Measurements from ENCODE around the gene ACAP1.
"Not testable (repeated sequence)": the region's sequence is repeated elsewhere in the genome, so short reads cannot be mapped to it uniquely, and the experiment has no call there.

The ACAP1 gene

DNA sequence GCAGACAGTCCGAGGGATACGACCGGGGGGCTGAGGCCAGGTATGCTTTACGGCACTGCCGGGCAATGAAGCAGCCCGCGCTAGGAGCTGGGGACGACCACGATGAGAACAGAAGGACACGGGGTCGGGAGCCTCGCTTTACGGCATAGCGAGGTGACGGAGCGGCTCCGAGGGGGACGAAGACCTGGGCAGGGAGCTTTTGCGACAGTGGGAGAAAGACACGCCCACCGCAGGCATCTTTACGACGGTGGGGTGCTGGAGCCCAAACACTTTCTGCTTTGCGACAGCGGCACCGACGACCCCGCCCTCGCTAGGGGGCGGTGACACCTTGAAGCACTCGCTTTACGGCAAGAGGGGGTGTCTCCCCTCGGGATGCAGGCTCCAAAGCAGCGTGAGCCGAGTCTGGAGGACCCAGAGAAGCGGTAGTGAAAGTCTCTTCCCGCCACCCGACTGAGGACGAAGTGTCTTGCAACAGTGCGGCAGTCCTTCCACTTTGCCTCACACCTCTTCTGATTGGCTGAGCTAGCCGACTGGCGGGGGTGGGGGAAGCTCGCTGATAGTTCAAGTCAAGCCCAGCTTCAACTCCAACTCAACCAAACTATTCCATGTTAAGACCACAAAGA, 6.8 kb upstream of the ACAP1 start:
- DNase-seq, result peak; percentile 75

DNA sequence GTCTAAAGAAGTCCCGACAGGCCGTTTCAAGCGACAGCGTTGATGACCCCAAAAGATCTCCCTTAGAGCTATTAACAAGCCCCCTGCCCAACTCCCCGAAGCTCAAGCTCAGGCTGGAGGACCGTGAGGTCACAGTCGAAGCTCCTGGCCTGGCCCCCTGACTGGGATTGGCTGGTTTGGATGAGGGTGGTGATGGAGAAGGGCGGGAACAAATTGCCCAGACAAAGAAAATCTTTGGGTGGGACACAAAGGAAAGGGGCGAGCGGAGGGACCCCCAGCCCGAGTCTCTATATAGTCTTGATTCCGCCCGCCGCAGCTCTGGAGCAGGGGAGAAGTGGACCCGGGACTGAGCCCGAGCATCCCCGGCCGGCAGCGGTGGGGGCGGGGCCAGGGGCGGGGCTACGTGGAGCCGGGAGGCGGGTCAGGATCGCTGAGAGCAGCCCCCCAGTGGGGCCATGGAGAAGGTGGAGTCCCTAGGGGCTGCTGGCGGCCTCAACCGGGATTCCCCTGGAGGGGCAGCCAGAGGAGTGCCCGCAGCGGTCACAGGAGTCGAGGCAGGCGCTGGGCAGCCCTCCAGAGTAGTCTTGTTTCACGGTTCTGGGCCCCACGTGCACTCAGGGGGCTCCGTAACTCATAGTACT, 6.2 kb upstream of the ACAP1 start:
- DNase-seq, result no peak

DNA sequence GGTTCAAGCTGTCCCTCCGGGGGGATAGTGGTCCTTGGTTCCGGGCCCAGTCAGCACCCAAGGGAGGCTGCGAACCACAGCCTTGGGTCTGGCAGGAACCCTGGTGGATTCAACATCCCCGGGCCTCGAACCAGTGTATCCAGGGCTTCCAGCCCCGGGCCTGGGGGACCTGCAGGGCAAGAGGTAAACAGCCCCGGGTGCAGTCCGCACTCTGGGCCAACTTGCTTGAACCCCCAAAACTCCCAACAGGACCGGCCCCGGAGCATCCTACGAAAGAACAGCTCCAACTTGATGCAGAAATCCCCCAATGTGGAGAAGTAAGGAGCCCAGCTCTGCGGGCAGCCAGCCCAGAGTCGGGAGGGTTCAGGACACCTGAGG, 5.7 kb upstream of the ACAP1 start:
- DNase-seq, result no peak

DNA sequence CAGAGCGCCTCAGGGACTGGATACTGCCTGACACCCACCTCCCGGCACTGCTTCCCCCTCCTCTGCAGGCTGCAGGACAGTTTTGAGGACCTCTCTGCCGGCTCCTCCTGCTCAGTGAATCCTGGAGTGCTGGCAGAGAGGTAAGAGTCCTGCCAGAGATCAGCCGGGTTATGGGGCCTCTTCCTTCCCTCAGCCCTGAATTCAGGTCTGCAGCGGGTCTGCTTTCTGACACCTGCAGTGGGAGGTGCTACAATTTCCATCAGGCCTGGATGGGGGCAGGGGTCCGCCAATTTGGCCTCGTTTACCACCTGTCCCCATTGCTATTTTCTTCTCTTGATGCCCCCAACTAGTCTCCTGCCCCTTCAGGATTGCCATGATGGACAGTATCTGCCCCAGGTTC, 4.2 kb upstream of the ACAP1 start:
- no peak for DNase-seq

DNA sequence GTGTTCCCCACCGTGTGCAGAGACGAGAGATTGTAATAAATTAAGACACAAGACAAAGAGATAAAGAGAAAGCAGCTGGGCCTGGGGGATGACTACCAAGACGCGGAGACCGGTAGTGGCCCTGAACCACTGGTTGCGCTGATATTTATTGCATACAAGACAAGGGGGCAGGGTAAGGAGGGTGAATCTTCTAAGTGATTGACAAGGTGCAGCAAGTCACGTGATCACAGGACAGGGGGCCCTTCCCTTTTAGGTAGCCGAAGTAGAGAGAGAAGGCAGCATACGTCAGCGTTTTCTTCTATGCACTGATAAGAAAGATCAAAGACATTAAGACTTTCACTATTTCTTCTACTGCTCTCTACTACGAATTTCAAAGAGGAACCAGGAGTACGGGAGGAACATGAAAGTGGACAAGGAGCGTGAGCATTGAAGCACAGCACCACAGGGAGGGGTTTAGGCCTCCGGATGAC, 3.7 kb upstream of the ACAP1 start:
- DNase-seq, result not testable (repeated sequence)

DNA sequence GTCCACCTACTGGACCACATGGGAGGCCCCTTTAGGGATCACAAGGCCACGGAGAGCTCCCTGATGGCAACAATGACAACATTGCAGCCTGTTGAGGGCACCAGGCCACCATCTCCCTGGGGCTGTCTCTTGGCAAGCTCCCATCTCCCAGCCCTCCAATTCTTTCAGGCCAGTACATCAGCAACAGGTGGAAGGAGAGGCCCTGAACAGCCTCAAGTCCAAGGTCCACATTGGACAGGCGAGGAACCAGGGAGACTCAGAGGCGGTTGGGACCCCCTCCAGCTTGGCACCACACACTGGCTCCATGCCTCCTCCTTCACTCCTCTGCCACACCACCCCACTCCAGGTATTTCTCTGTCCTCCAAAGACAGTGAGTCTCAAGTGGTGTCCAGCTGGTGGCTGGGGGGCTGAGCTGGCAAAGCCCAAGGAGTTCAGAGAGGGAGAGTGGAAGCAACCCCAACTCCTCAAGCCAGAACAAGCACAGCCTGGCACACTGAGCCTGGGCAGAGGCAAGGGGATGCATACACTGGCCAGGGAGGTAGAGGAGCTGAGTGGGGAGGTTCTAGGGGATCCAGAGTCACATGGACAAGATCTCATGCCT, 1.3 kb upstream of the ACAP1 start:
- no peak for DNase-seq

DNA sequence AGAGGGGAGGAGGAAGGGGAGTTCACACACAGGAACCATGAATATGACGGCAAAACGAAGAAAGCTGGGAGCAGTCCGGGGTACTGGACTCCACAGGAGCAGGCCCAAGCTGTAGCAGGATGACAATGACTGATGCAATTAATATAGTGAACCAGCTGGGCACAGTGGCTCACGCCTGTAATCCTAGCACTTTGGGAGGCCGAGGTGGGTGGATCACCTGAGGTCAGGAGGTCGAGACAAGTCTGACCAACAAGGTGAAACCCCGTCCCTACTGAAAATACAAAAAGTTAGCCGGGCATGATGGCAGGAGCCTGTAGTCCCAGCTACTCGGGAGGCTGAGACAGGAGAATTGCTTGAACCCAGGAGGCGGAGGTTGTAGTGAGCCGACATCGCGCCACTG, 564 bp upstream of the ACAP1 start:
- DNase-seq, result not testable (repeated sequence)

DNA sequence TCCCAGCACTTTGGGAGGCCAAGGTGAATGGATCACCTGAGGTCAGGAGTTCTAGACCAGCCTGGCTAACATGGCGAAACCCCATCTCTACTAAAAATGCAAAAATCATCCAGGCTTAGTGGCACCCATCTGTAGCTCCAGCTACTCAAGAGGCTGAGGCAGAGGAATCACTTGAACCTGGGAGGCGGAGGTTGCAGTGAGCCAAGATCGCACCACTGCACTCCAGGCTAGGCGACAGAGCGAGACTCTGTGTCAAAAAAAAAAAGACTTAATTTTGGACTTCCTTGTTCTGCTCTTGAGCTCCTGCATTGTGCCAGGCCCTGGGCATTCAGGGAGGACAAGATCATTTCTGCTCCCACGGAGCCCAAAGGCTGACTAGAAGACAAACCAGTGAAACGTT, 1.3 kb downstream of the ACAP1 start:
- not testable (repeated sequence) for DNase-seq

DNA sequence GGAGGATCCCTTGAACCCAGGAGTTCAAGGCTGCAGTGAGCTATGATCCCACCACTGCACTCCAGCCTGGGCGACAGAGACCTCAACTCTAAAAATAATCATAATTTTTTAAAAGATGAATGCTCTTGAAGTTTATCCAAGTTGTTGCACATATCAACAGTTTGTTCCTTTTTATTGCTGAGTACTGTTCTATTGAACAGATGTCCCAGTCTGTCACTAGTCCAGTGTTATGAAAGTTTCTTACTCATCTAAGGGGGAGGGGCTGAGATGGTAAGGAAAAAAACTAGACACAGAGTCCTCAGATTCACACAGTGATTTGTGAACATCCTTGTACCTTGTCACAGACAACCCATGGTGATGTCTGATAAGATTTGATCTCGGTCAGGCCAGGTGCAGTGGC, 3.9 kb downstream of the ACAP1 start:
- DNase-seq, result no peak

DNA sequence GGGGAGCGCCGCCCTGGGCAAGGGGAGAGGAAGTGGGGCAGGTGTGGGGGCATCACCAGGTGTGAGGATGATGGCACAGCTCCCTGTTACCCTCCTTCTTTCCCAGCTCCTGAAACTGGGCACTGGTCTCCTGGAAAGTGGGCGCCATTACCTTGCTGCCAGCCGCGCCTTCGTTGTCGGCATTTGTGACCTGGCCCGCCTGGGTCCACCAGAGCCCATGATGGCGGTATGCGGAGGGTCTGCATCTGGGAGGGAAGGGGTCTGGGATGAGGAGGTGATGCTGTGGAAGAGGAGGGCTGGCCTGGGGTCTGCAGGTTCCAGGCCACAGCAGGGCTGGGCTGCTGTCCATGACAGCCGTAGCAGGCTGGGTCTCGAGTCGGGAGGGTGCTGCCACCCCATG, 5.5 kb downstream of the ACAP1 start:
- no peak for DNase-seq

DNA sequence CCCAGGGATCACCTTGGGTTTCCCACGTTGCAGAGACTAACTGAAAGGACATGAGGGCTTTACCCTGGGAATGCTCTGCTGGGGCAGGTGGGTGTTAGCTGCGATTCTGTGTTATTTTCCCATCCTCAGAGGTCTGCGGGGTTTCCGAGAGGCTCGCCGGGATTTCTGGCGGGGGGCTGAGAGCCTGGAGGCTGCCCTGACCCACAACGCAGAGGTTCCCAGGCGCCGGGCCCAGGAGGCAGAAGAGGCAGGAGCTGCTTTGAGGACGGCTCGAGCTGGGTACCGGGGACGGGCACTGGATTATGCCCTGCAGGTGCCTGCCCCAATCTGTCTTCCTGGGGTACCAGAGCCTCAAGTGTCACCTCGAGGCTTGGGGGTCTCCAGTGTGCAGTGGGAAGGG, 6.9 kb downstream of the ACAP1 start:
- no peak for DNase-seq

DNA sequence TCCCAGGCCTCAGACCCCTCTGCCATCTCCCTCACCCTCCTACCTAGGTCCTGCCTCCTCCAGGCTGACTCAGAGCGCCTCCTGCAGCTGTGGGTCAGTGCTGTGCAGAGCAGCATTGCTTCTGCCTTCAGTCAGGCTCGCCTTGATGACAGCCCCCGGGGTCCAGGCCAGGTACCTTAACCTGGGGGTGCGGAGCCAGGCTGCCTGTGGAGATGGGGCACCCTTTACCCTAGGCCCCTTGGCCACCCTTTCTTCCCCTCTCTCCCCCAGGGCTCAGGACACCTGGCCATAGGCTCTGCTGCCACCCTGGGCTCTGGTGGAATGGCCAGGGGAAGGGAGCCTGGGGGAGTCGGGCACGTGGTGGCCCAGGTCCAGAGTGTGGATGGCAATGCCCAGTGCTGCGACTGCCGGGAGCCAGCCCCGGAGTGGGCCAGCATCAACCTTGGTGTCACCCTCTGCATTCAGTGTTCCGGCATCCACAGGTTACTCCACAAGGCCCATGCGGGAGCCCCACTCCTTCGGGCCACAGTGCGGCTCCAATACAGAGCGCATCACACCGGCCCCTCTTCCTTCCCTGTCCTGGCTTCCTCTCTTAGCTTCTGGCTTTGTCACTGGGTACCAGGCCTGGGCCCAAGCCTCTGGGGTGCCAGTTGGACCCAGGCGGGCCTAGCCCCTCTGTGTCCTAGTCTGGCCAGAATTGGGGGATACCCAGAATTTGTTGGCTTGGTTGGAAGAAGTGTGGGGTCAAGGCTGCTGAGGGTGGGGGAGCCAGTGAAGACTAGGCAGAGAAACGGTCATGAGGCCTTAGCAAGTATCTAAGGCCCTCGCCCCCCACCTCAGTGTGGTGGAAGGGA, 10.7 kb downstream of the ACAP1 start:
- no peak for DNase-seq

DNA sequence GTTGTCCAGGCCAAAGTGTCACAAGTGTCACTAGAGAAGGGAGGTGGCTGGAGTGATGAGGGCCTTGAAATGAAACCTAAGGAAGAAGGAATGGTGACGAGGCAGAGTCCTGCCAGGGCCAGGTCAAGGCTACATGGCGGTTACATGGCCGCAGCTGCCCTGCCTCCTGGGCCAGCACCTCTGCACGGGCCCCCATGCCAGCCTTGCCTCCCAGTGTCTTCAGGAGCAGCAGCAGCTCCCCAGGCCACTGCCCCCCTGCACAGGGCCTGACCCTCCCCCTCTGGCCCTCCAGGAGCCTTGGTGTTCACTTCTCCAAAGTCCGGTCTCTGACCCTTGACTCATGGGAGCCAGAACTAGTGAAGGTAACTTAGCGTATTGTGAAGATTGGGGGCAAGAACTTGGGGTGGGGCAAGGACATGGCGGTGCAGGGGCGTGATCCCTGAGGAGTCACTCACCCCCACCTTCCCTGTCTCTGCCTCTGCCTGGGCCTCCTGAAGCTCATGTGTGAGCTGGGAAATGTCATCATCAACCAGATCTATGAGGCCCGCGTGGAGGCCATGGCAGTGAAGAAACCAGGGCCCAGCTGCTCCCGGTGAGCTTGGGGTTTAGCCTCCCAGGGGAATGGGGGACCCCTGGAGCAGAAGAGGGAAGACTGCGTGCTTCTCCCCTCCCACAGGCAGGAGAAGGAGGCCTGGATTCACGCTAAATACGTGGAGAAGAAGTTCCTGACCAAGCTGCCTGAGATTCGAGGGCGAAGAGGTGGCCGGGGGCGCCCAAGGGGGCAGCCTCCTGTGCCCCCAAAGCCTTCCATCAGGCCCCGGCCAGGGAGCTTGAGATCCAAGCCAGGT, 11.5 kb downstream of the ACAP1 start:
- no peak for DNase-seq

DNA sequence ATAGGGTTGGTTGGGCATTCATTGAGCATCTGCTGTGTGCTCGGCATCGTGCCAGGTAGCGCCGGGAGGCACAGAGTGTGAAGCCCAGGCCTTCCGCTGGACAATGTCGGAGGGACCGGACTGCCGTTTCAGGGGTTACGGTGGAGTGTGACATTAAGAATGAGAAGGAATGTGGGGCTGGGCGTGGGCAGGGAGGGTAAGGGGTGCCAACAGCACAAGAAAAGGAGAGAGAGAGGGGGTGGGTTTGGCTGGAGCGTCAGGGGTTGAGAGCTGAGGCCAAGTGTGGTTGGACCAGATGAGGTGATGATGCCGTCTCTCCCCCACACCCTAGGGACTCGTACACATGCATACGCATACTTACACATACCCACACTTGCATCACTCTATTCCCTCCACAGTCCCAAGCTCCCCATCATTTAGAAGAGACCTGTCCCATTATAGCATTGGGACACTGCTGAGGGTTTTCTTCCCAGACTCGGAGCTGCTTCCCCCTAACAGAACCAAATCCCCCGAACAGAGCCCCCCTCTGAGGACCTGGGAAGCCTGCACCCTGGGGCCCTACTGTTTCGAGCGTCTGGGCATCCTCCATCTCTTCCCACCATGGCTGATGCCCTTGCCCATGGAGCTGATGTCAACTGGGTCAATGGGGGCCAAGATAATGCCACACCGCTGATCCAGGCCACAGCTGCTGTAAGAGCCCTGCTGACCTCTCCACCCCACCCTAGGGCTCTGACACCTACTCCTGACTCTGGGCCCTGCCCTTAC, 12.3 kb downstream of the ACAP1 start:
- no peak for DNase-seq

DNA sequence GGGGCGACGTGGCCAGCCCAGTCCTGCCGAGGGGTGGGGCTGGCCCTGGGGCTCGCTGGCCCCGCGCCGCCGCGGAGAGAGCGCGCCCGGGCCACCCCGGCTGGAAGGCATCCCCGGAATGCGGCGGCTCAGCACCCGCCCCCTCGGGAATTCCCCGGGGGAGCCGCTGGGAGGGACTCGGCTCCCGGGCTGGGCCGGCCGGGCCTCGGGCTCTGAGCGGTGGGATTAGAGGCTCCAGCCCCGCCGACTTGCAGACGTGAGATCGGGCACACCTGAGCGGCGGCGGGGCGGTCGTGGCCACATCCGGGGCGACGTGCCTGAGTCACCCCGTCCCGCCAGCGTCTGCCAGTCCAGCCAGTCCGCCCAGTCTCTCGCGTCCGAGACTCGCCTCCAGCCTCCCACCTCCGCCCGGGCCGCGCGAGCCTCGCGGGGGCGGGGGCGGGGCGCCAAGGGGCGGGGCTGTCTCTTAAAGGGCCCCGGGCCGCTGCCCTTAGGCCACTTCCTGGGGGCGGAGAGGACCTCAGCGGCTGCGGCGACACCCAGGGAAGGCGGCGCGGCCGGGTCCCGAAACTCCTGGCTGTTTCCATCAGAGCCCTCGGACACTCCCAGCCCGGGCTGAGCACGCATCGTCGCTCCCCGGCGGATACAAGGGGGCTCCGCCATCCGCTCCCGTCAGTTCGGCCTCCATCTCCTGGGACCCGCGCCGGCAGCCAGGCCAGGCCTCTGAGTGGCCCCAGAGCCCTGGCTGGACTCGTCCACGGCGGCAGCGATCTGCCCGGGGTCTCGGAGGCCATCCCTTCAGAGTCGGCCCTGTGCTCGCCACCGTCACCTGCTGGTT, 15.6 kb downstream of the ACAP1 start, which contains the start of gene KCTD11:
TSS of gene KCTD11 (plus strand) at position 498 of the 838 bp plus-strand sequence.
- no peak for DNase-seq

DNA sequence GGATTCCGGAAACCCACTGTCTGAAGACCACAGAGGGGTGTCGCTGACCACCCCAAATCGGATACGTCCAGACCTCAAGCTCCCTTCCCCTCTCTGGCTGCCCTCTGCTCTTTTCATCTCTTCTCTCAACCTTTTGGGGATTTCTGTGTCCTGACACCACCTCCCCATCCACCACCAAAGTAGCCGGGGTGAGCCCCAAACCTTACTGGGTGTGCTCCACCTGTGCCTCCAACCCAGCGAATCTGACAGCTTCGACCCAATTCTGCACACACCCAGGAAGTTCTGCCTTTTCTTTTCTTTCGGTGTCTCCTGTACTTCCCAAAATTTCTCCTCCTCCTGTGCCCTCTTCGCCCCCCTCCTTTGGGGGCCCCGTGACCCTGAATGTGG, 16.2 kb downstream of the ACAP1 start:
- DNase-seq, result no peak

DNA sequence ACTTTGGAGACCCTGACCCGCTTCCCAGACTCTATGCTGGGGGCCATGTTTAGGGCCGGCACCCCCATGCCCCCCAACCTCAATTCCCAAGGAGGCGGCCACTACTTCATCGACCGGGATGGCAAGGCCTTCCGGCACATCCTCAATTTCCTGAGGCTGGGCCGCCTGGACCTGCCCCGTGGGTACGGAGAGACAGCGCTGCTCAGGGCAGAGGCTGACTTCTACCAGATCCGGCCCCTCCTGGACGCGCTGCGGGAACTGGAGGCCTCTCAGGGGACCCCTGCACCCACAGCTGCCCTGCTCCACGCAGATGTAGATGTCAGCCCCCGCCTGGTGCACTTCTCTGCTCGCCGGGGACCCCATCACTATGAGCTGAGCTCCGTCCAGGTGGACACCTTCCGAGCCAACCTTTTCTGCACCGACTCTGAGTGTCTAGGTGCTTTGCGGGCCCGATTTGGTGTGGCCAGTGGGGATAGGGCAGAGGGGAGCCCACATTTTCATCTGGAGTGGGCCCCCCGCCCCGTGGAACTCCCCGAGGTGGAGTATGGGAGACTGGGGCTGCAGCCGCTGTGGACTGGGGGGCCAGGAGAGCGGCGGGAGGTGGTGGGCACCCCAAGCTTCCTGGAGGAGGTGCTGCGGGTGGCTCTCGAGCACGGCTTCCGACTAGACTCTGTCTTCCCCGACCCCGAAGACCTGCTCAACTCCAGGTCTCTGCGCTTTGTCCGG, 16.7 kb downstream of the ACAP1 start:
- DNase-seq, result no peak

DNA sequence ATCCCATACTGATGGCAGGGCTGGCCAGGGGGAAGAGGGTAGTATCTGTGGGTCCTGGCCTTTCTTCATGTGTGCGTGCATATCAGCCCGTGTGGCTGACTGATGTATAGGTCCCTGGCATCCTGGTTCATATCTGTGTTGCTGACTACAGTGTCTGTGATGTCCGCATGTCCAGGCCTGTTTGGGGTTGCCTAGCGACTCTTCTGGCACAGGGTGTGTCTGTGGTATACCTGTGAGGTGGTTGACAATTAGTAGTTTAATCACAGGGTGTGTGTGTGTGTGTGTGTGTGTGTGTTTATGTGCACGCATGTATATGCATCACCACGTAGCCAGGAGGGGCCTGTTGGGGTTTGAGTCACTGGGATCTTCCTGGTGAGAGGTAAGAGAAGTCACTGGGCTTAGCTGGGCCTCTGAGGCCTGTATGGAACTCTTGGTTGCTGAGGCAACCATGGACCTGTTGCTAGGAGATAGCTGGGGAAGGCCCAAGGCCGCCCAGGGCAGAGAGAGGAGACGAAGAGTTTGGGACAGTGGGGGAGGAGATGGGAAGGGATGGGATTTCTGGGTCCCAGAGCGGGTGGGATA, 18.0 kb downstream of the ACAP1 start:
- no peak for DNase-seq

DNA sequence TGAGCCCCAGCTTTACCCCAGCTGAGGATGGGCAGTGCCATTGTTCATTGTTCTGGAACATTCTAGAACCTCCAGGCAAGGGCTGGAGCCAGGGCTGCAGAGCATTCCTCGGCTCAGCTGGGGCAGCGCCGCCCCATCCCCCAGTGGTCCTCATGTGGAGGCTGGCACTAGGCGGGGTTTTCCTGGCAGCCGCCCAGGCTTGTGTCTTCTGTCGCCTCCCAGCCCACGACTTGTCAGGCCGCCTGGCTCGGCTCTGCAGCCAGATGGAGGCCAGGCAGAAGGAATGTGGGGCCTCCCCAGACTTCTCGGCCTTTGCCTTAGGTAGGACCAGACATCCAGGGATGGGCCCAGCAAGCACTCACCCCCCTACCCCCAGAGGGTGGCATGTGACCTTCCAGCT, 18.7 kb downstream of the ACAP1 start, which contains the start of gene TMEM95:
TSS of gene TMEM95 (plus strand) at position 104 of the 400 bp plus-strand sequence. CDS start at position 153, 49 bp downstream.
- no peak for DNase-seq

DNA sequence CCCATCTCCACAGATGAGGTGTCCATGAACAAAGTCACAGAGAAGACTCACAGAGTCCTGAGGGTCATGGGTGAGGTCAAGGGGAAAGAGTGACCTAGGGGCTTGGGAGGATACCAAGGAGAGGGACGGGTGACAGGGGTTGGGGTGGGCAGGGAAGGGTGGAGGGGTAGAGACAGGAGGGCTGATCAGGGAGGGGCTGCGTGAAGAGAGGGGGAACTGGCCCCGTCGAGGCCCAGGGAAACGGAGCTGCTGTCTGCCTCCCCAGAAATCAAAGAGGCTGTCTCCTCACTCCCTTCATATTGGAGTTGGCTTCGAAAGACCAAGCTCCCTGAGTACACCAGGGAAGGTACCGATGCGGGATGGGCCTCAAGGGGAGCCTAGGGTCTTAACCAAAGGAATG, 19.2 kb downstream of the ACAP1 start:
- no peak for DNase-seq

Measured in NCI-H1417 treated with DMSO at 0.1 percent for 48 hours (cell line).